Stimulated activated CD4-positive, alpha-beta T cell treated with anti-CD3 and anti-CD28 coated beads, Interleukin-15, amount 100 ng/mL, for 48 hours (primary cell): ENCODE data around the gene KRTCAP3.

Source experiments
- DNase-seq, 2 donors: peaks; one replicate each; pipeline ENCODE4 v3.0.0-alpha.2; 2020; ENCODE audit warnings: low read depth in 2 of 2

Gene KRTCAP3

DNA sequence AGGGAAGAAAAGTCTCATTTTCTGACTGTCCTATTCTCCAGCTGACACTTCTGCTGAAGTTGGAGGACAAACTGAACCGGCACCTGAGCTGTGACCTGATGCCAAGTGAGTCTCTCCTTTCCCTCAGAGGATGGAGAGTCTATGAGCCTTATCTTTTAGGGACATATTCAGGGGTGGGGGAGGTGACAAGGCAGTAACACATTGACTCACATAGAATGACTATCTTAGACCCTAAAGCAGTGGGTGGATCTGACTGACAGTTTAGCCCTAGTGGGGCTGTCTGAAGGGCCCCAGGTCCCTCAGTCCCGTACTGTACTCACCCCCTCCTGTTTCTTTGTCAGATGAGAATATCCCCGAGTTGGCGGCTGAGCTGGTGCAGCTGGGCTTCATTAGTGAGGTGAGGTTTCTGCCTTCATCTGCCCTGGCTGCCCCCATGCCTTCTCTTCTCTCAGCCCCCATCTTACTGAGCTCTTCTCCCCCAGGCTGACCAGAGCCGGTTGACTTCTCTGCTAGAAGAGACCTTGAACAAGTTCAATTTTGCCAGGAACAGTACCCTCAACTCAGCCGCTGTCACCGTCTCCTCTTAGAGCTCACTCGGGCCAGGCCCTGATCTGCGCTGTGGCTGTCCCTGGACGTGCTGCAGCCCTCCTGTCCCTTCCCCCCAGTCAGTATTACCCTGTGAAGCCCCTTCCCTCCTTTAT, 805 bp upstream of the KRTCAP3 start:
- DNase-seq = no peak

GRCh38 chr2:27442920-27443282, 720 bp downstream of the KRTCAP3 start:
- DNase-seq = no peak

DNA sequence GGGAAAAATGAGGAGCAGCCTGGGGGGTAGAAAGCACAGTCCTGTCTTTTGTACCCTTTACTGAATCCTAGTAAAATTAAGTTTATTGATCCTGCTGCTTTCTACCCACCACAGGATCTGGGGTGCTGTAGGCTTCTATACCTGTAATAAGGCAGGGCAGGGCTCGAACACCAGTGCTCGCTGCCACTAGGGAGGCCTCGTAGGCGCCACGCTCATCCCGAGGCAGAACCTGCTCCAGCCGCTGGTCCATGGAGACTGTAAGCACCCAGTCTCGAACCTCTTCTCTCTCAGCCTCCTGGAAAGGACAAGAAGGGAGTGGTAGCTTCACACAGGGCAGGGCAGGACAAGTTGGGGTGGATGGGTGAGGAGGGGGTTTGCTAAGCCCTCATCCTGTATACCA, 3.0 kb downstream of the KRTCAP3 start:
- no peak for DNase-seq

- no peak for DNase-seq
Observed at GRCh38 chr2:27445615-27446014, 3.4 kb downstream of the KRTCAP3 start.

GRCh38 chr2:27446057-27446456, 3.9 kb downstream of the KRTCAP3 start:
- DNase-seq = no peak

DNA sequence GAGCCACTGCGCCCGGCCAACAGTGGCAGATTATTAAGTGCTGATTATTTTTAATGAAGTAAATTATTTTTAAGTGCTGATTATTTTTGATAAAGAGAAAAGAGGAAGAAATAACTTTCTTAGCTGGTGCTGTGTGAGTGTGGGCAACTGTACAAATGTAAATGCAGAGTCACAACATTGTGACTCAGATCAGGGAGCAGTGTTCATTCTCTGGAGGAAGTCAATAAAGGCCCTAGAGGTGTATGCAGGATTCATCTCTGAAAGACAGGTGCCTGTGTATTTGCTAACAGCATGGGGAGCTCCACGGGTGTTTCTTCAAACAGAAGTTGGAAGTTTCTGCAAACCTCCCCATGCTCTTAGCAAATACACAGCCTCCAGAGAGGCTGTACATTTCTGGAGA, 6.2 kb downstream of the KRTCAP3 start:
- no peak for DNase-seq

GRCh38 chr2:27451095-27451494, 8.9 kb downstream of the KRTCAP3 start:
- no peak for DNase-seq

GRCh38 chr2:27453968-27454367, 11.8 kb downstream of the KRTCAP3 start:
- DNase-seq = no peak

GRCh38 chr2:27461118-27461517, 18.9 kb downstream of the KRTCAP3 start:
- DNase-seq = no peak

DNA sequence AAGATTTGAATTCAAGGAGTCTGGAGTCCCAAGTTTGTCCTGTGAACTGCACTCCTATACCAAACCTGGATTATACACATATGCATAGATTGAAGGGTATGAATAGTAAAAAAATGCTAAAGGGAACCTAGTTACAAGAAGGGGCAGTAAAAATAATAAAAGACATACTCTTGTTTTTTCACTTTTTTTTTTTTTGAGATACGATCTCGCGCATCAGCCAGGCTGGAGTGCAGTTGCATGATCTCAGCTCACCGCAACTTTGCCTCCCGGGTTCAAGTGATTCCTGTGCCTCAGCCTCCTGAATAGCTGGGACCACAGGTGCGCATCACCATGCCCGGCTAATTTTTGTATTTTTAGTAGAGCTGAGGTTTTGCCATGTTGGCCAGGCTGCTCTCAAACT, 22.3 kb downstream of the KRTCAP3 start:
- DNase-seq = no peak

- no peak for DNase-seq
Observed at GRCh38 chr2:27471961-27472360, 29.8 kb downstream of the KRTCAP3 start.

GRCh38 chr2:27485496-27485895, 43.3 kb downstream of the KRTCAP3 start:
- DNase-seq = no peak

GRCh38 chr2:27489118-27489497, 46.9 kb downstream of the KRTCAP3 start:
- DNase-seq = no peak

DNA sequence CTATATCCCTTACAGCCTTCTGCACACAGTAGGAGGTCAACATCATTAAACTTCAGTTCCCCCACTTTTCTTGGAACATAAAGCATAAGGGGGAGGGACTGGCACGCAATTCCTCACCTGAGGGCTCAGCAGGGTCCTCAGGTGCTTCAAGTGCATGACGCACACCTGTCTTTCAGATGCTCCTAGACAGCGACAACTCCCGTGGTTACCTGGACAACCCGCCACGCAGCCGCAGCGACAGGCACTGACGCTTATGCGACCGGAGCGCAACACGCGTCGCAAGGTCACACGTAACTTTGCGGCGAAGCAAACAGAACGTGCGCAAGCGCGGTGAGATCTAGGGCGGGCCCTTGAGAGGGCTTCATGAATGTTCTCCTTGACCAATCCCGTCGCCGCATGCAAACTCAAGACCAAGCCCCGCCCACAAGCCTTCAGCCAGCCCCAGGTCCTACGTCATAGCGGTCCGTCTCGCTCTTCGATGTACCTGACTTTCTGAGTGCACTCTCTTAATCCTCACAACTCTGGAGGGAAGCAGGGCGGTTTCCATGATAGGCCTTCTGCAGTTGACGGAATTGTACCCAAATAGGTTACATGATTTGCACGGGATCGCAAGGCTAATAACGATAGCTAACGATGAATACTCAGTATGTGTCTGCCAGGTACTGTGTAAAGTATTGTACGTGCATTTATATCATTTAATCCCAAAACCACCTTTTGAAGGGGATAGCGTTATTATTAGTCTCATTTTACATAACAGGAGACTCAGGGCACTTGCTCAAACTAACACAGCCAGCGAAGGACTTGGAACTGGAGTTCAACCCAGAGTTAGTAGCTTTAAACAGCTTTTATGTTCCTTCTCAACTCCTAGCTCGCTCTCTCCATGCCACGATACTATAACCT, 47.6 kb downstream of the KRTCAP3 start, which contains the start of gene IFT172:
Gene IFT172 (minus strand): TSS at position 246 of the 900 bp plus-strand sequence. CDS start 90 bp downstream, at position 156.
- DNase-seq = peak; percentile 99

GRCh38 chr2:27492557-27492956, 50.4 kb downstream of the KRTCAP3 start:
- DNase-seq = no peak

GRCh38 chr2:27493948-27494283, 51.7 kb downstream of the KRTCAP3 start:
- no peak for DNase-seq
